HG03095 (cell line): ENCODE measurements around the gene NCAPD3.
"Not testable (repeated sequence)": the region's sequence is repeated elsewhere in the genome, so short reads cannot be mapped to it uniquely, and the experiment has no call there.

ENCODE experiments used
- ATAC-seq: cut with Tn5 transposase; IDR thresholded peaks from one replicate; pipeline ENCODE4 v1.9.1; 2021; ENCODE audit warnings: moderate library complexity; ENCODE audit not compliant: unreplicated experiment

NCAPD3 gene, protein sequence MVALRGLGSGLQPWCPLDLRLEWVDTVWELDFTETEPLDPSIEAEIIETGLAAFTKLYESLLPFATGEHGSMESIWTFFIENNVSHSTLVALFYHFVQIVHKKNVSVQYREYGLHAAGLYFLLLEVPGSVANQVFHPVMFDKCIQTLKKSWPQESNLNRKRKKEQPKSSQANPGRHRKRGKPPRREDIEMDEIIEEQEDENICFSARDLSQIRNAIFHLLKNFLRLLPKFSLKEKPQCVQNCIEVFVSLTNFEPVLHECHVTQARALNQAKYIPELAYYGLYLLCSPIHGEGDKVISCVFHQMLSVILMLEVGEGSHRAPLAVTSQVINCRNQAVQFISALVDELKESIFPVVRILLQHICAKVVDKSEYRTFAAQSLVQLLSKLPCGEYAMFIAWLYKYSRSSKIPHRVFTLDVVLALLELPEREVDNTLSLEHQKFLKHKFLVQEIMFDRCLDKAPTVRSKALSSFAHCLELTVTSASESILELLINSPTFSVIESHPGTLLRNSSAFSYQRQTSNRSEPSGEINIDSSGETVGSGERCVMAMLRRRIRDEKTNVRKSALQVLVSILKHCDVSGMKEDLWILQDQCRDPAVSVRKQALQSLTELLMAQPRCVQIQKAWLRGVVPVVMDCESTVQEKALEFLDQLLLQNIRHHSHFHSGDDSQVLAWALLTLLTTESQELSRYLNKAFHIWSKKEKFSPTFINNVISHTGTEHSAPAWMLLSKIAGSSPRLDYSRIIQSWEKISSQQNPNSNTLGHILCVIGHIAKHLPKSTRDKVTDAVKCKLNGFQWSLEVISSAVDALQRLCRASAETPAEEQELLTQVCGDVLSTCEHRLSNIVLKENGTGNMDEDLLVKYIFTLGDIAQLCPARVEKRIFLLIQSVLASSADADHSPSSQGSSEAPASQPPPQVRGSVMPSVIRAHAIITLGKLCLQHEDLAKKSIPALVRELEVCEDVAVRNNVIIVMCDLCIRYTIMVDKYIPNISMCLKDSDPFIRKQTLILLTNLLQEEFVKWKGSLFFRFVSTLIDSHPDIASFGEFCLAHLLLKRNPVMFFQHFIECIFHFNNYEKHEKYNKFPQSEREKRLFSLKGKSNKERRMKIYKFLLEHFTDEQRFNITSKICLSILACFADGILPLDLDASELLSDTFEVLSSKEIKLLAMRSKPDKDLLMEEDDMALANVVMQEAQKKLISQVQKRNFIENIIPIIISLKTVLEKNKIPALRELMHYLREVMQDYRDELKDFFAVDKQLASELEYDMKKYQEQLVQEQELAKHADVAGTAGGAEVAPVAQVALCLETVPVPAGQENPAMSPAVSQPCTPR (N-terminal part only)

DNA sequence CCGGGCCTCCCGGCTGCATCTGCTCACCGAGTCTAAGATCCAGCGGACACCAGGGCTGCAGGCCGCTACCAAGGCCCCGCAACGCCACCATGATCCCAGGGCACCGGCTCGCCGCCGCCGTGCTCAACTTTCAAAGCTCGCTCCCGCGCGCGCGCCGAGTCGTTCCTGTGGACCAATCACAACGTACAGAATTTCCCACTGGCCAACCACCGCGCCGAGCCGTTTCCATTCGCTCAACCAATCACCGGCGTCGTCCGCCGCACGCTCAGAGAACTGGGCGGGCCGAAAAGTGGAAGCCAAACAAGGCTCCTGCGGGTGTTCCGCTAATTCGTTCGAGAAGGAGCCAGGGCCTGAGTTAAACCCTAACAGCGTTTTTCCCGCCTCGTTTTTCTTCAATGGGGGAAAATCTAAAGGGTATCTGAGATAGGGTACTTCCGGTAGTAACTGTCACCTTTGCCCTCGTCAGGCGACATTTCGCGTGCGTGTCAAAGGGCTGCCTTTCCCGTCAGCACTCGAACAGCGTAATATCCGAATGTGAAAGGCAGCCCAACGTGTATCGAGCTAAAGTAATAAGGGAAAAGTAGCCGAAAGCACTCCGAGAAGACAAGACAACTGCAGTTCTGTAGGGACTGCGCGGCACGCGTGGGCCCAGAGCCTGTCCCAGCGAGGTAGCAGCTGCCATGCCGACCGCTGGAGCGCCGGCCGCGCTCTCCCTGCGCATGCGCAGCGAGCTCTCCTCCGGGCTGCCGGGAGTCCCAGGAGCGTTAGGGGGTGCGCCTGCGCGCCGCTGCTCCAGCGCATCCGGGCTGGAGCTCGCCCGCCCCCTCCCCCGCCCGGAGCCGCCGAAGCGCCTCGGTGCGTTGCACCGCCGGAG, at the start of gene NCAPD3, which contains the start of gene VPS26B:
Gene NCAPD3 (minus strand): TSS at position 132 of the 874 bp plus-strand sequence. CDS start 41 bp downstream, at position 91.
Gene VPS26B (plus strand): TSS at position 836 of the 874 bp plus-strand sequence. CDS start 452 bp downstream, outside the sequence.
- peak; percentile 81 for ATAC-seq

DNA sequence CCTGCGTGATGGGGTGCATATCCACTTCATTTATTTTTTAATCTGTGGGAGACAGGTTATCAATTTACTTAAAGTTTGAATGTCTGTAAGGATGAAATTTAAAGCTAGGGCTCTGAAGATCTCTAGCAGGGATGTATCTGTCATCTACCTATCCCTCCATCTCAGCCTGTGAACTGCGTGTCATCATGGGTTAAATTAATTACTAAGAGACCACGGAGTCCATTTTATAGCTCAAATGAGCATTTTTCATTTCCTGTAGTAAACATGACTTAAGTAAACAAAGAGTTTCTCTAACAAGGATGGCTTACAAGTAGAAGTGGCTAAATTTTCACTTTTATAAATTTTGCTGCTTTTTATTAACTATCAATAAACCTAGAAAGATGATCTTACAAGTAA, 49.5 kb upstream of the NCAPD3 start:
- ATAC-seq: no peak

DNA sequence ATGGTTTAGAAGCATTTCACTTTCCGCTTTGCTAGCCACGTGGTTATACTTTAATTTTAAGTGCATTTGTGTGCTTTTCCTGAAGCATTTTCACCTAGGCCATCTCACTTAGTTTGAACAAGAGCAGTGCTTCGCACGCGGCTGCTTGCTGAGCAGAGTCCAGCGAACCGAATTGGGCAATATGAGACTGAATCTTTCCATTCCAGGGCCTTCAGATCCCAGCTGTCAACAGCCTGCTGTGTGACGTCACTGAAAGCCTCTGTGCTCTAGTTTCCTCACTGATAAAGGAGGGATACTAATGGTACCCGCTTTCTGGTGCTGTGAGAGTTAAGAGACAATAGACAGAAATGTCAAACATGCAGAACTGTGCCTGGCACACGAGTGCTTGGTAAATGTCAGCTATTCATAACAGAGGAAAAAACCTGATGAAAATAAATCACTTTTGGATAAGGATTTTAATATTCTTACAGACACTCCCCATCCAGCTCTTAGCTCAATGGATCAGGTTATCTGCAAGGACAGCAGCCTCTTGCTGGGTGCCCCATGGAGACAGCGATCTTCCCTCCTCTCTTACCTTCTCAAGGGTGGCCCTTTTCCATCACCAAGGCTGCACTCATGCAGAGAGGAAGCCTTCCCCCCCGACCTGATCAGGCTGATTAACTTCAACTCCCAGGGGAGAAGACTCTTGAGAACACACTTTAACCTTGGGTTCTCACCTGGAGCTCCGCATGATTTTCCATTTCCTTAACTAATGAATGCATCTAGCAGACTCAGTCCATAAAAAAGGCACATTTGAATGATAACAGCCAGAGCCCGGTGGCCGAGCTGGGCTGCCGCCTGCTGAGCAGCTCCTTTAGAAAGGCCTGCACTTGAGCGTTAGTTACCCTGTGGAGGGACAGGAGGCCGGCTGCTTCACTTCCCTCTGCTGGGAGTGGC, 48.9 kb upstream of the NCAPD3 start:
- no peak for ATAC-seq

DNA sequence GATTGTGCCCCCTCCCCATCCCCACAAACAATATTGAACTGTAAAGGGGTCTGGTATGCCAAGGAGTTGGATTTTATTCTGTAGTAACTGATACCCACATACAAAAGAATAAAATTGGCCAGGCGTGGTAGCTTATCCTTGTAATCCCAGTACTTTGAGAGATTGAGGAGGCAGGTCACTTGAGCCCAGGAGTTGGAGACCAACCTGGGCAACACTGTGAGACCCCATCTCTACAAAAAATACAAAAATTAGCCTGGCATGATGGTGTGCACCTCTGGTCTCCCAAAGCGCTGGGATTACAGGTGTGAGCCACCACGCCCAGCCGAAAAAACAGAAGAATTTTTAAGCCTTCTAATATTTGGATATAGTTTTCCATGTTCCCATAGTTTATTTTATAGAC, 48.2 kb upstream of the NCAPD3 start:
- no peak for ATAC-seq

DNA sequence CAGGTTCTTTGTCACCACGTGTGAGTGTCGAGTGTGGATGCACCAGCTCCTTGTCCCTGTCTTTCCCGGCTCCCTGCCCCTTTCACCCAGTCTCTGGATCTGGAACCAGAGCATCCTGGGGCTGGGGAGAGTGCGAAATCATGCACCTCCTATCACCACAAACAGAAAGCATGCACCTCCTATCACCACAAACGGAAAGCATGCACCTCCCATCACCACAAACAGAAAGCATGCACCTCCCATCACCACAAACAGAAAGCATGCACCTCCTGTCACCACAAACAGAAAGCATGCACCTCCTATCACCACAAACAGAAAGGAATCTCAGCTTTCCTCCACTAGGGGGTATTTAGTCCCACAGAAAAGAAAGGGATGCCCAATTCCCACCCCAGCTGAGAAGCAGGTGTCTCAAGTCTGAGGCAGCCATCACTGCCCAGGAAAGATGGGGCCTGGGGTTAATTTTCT, 46.5 kb upstream of the NCAPD3 start:
- no peak for ATAC-seq

DNA sequence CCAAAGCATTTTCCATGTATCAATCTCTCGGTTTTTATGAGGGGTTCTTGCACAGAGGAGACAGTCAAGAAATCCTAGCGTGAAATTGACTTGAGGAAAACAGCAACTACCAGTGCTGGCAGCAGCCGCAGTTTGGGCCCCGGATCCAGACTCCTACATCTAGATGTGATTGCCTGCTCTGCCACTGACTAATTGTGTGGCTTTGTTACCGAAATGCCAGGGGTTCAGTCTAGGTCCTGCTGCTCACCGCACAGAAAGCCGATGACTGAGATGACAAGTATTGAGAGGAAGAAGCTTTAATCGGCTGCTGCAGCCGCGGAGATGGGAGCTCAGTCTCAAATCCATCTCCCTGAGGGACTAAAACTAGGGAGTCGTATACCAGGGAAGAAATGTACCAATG, 44.2 kb upstream of the NCAPD3 start:
- ATAC-seq: no peak

DNA sequence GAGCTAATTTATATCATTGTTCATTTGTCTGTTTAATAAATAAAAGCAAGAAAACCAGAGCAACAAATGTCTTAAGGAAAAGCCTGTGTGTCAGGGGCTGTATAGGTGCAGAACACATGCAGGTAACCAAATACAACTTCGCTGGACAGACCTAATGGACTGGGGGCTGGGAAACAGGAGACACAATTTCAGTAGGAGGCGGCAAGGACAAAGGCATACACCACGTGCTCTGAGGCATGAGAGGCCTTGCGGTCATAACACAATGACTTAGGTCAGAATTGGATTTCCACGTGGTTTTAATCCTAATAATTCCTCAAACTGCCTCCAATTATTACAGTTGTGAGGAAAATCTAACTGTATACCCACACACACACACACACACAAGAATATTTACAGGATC, 43.7 kb upstream of the NCAPD3 start:
- no peak for ATAC-seq

DNA sequence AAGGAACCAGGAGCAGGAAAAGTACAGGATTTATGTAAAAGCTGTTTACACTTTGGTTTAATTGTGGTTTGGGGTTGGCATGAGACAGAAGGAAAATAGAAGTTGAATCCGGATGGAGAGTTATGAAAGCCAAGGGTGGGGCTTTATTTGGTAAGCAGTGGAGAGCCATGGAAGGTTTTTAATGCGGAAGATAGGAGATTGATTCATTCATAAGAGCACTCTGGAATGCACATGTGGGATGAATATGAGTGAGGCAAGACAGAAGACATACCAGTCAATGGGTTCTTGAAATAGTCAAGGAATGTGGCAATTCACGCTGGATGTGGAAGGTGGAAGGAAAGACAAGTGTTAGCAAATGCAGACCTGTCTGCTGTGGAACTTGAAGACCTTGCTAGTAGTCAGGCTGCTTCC, 43.1 kb upstream of the NCAPD3 start:
- no peak for ATAC-seq

DNA sequence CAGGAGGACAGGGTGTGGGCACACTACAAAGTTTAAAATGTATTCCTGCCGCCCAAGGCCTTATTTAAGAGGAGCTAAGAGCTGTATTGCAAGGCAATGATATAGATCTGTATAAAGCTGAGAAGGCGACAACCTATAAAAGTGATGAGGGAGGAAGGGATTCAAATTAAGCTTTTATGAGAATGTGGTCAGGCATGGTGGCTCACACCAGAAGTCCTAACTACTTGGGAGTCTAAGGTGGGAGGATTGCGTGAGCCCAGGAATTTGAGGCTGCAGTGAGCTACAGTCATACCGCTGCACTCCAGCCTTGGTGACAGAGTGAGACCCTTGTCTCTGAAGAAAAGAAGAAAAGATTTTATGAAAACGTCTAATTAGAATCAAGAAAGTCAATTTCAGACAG, 42.7 kb upstream of the NCAPD3 start:
- no peak for ATAC-seq

DNA sequence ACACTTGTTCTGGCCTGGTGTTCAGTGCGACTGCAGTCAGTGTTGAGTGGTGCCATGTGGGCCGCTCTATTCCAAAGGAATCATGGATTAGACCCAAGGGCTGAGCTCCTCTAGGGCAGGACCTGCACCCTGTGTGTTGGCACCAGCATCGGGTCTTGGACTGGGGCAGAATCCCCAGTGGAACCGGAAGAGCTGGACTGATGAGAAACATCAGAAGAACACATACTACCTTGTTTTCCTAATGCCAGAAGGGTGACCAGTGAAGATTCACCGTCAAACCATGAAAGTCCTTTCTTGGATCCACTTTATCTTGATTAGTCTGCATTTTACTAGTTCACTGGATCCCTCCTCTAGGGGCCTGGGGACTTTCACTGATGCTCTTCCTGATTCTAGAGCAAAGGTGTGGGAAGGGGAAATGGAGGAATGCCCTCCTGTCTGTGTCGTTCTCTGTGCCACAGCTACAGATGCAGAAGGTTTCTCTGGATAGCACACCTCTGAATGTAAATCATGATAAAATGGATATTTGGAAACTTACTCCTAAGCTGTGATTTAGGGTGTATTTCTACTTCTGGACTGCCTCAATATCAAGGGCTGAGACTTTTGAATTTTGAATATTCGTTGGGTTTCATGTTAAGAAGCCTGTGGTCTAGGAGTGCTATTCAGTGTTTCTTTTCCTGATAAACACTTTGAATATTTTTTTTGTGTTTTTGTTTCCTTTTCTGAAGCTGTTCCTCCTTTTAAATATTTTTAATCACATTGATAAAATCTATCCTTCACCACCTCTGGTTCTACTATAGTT, 41.4 kb upstream of the NCAPD3 start:
- no peak for ATAC-seq

DNA sequence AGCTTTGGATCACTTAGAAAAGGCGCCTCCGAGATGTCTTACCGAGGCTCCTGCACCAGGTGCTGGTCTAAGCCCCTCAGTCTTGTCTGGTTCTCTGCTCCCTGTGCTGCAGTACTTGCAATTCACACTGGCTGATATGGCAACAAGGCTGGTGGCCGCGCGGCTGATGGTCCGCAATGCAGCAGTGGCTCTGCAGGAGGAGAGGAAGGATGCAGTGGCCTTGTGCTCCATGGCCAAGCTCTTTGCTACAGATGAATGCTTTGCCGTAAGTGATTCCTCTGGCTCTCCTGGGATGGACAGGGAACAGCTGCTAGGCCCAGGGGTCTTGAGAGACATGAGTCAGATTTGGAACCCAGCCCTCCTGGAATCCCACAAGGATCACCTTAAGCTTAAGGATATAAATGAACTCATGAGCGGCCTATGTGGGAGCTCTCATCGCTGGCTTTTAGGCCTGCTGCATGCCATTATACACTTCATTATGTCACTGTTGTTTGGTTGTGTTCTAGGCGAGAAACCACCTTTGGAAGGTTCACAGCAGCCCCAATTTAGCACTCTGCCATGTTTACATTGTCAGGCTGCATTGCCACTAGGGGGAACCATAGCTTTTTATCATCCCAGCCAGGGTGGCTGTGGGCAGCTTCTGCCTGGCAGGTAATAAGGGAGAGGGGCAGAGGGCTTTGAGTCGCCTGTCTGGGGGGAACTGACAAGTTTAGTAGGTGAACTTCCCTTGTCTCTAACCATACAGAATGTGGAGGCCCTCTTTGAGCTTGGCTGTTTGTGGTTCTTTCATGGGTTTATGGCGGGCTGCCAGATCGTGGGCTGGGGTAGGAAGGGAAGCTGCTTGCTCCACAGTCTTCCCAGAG, 38.1 kb upstream of the NCAPD3 start:
- no peak for ATAC-seq

DNA sequence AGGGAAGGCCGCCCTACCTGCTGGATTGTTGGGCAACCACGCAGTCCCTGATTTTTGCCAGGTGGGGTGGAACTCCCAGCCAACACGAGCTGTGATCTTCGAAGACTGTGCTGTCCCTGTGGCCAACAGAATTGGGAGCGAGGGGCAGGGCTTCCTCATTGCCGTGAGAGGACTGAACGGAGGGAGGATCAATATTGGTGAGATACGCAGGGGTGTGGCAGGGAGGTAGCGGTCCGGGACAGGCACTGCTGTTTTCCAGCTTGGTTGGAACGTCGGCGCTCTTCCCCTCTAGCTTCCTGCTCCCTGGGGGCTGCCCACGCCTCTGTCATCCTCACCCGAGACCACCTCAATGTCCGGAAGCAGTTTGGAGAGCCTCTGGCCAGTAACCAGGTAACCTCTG, 37.2 kb upstream of the NCAPD3 start:
- ATAC-seq: no peak

DNA sequence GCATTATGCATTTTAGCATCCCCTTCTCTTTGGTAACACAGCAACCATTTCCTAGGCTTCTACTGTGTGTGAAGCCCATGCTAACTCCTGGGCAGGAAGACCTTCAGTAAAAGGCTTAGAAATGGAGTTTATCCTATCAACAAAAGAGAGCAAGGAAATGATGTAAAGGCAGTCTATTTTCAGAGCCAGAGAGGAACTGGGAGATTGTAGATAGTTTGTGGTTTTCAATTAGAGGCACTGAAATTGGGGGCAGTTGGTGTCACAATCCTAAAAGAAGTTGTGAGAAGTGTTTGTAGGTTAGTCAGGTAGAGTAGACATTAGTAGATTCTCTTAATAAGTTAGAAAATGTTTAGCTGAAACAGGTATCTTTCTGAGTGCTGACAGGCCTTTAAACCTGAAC, 36.7 kb upstream of the NCAPD3 start:
- no peak for ATAC-seq

DNA sequence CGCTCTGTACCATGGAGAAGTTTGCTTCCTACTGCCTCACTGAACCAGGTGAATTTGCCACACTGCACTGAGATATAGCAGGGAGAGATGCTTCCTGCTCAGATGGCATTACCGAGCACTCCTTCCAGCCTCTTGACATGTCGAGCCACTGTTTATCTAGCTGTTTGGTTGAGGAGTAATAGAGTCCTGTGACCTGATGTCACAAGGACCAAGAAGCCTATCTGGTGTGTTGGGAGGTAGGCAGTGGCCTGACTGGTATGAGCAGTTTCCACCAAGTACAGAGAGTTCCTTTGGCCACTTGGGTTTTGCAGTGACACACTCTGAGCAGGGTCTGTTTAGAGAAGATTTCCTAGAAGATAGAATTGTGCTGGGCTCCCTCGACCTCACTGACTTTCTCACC, 34.8 kb upstream of the NCAPD3 start:
- no peak for ATAC-seq

DNA sequence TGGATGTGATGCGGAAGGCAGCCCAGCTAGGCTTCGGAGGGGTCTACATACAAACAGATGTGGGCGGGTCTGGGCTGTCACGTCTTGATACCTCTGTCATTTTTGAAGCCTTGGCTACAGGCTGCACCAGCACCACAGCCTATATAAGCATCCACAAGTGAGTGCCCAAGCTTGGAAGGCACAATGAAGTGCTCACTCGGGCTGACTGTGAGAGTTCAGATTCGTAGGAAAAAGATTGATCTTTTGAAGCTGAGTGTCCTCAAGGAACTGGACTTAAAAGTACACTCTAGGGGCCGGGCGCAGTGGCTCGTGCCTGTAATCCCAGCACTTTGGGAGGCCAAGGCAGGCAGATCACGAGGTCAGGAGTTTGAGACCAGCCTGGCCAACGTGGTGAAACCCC, 33.3 kb upstream of the NCAPD3 start:
- ATAC-seq: no peak

DNA sequence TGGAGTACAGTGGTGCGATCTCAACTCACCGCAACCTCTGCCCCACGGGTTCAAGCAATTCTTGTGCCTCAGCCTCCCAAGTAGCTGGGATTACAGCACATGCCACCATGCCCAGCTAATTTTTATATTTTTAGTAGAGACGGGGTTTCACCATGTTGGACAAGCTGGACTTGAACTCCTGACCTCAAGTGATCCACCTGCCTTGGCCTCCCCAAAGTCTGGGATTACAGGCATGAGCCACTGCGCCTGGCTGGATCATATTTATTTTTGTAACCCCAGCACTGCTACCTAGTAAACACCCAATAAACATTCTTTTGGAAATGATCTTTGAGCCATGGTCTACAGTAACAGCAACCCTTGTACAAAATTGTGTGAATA, 31.4 kb upstream of the NCAPD3 start:
- ATAC-seq: not testable (repeated sequence)
